HepG2 (cell line): Measurements from ENCODE around the gene MT1M. TPM values are rescaled to one million over a fixed set of nuclear protein-coding genes. Genes with fewer than 3 reads are reported as not detected.

Source experiments
- BORCS8-MEF2B ChIP-seq: sonication (generic); formaldehyde crosslinking; IDR thresholded peaks from 2 replicates; pipeline ENCODE4 v1.8.0; 2022; ENCODE audit warnings: mild to moderate bottlenecking, missing genetic modification reagents
- FOXA3 ChIP-seq: IDR thresholded peaks from 2 replicates; pipeline ENCODE4 v1.6.1; 2016; ENCODE audit warnings: missing genetic modification reagents, missing compliant biosample characterization
- FOXK2 ChIP-seq: fragments of 450-650 bp; IDR thresholded peaks from 2 replicates; pipeline ENCODE4 v1.6.1; 2016
- HMGA1 ChIP-seq: sonication (generic); formaldehyde crosslinking; conservative IDR thresholded peaks from 2 replicates; pipeline ENCODE4 v1.4.0; 2020; ENCODE audit warnings: missing genetic modification reagents
- SNAI1 ChIP-seq: sonication (generic); formaldehyde crosslinking; IDR thresholded peaks from 2 replicates; pipeline ENCODE4 v1.5.0; 2020; ENCODE audit warnings: mild to moderate bottlenecking, missing genetic modification reagents, borderline replicate concordance
- STAG1 ChIP-seq: sonication (generic); formaldehyde crosslinking; IDR thresholded peaks from 2 replicates; pipeline ENCODE4 v1.4.0; 2020; ENCODE audit warnings: missing genetic modification reagents
- ZBTB33 ChIP-seq: sonication (generic); formaldehyde crosslinking; IDR thresholded peaks from 2 replicates; pipeline ENCODE4 v1.4.0; 2020; ENCODE audit warnings: missing genetic modification reagents
- ZBTB46 ChIP-seq: sonication (generic); formaldehyde crosslinking; IDR thresholded peaks from 2 replicates; pipeline ENCODE4 v1.4.0; 2020; ENCODE audit warnings: mild to moderate bottlenecking, missing genetic modification reagents, borderline replicate concordance
- ZEB1 ChIP-seq: IDR thresholded peaks from 2 replicates; pipeline ENCODE4 v1.6.1; 2012; ENCODE audit warnings: mild to moderate bottlenecking, low read depth, inconsistent platforms; ENCODE audit not compliant: insufficient replicate concordance
- ZGPAT ChIP-seq: IDR thresholded peaks from 2 replicates; pipeline ENCODE4 v1.6.1; 2016; ENCODE audit warnings: mild to moderate bottlenecking
- ZMAT5 ChIP-seq: sonication (generic); formaldehyde crosslinking; IDR thresholded peaks from 2 replicates; pipeline ENCODE4 v1.5.0; 2020; ENCODE audit warnings: mild to moderate bottlenecking, low read depth, missing genetic modification reagents, borderline replicate concordance
- ZNF136 ChIP-seq: sonication (generic); formaldehyde crosslinking; IDR thresholded peaks from 2 replicates; pipeline ENCODE4 v1.8.1; 2022; ENCODE audit warnings: low read depth, mild to moderate bottlenecking, moderate library complexity, missing genetic modification reagents
- ZNF18 ChIP-seq: sonication (generic); formaldehyde crosslinking; IDR thresholded peaks from 2 replicates; pipeline ENCODE4 v1.8.0; 2022; ENCODE audit warnings: mild to moderate bottlenecking, missing genetic modification reagents; ENCODE audit not compliant: insufficient replicate concordance
- ZNF350 ChIP-seq: sonication (generic); formaldehyde crosslinking; IDR thresholded peaks from 2 replicates; pipeline ENCODE4 v1.4.0; 2020; ENCODE audit warnings: mild to moderate bottlenecking, low read depth, missing genetic modification reagents, borderline replicate concordance
- ZNF552 ChIP-seq: sonication (generic); formaldehyde crosslinking; IDR thresholded peaks from 2 replicates; pipeline ENCODE4 v1.9.0; 2022; ENCODE audit warnings: missing genetic modification reagents, mild to moderate bottlenecking, borderline replicate concordance
- ZNF574 ChIP-seq: sonication (generic); formaldehyde crosslinking; IDR thresholded peaks from 2 replicates; pipeline ENCODE4 v1.4.0; 2020; ENCODE audit warnings: missing genetic modification reagents
- ZNF704 ChIP-seq: sonication (generic); formaldehyde crosslinking; IDR thresholded peaks from 2 replicates; pipeline ENCODE4 v1.8.1; 2023; ENCODE audit warnings: mild to moderate bottlenecking, inconsistent platforms, moderate library complexity, missing genetic modification reagents, borderline replicate concordance
- ZSCAN21 ChIP-seq: sonication (generic); formaldehyde crosslinking; IDR thresholded peaks from 2 replicates; pipeline ENCODE4 v1.8.0; 2022; ENCODE audit warnings: mild to moderate bottlenecking, missing genetic modification reagents, moderate library complexity, borderline replicate concordance
- polyA plus RNA-seq, 8 experiments: library from polyadenylated mRNA; depleted of rRNA in 3 of 8; stranded (reverse) in 7 of 8; unstranded in 1 of 8; fragments of >200 nt; fragmentation: Illumina TruSeq in 4 of 8; extraction: Trizol in 4 of 8; gene quantifications; 2 replicates each; pipeline versions ENCODE4 v1.2.1 to v1.2.3, GENCODE V29; 2011 to 2016; ENCODE audit warnings: low read depth in 4 of 8, missing spikeins in 1 of 8, mixed read lengths in 1 of 8; ENCODE audit not compliant: insufficient read depth in 1 of 8
- total RNA-seq, 5 experiments: library from RNA; depleted of rRNA; stranded (reverse); fragments of >200 nt; fragmentation: Illumina TruSeq; extraction: Trizol; gene quantifications; 2 replicates each; pipeline ENCODE4 v1.2.3, GENCODE V29; 2016; ENCODE audit warnings: low read depth in 1 of 5

Gene MT1M
- total and polyA plus RNA-seq, 2 of the 13 experiments (the other 11 are each of a cell fraction or from before 2014, with no cell fraction given) = 4.6 TPM; not detected in 1

GRCh38 chr16:56603589-56603988, 28.9 kb upstream of the MT1M start (continued):
- TF ChIP-seq ZBTB33 (CRISPR knock-in tag) (no peak), ZGPAT (0 out of 2 replicates have a peak, but pooled peaks have one; percentile 28), STAG1 (CRISPR knock-in tag) (peak; percentile 94), FOXK2 (no peak), ZEB1 (no peak), BORCS8-MEF2B (CRISPR knock-in tag) (no peak), ZNF18 (CRISPR knock-in tag) (no peak), ZBTB46 (0 out of 2 replicates have a peak, but pooled peaks have one; percentile 7), ZNF350 (CRISPR knock-in tag) (0 out of 2 replicates have a peak, but pooled peaks have one; percentile 23), ZNF552 (CRISPR knock-in tag) (no peak), ZSCAN21 (CRISPR knock-in tag) (no peak), HMGA1 (CRISPR knock-in tag) (no peak), ZNF574 (CRISPR knock-in tag) (no peak), ZNF136 (CRISPR knock-in tag) (no peak), FOXA3 (CRISPR knock-in tag) (peak; percentile 51), ZNF704 (no peak), ZMAT5 (CRISPR knock-in tag) (no peak), SNAI1 (CRISPR knock-in tag) (no peak)
